K562 (cell line): ENCODE measurements around the gene LRRC59. TPM values are rescaled to one million over a fixed set of nuclear protein-coding genes. Genes with fewer than 3 reads are reported as not detected.

Experiments used
- ARID1B ChIP-seq: fragments of 450-650 bp; IDR thresholded peaks from 2 replicates; pipeline ENCODE4 v1.6.1; 2016; ENCODE audit warnings: antibody characterized with exemption, mild to moderate bottlenecking, inconsistent platforms
- BCOR ChIP-seq: fragments of 450-650 bp; IDR thresholded peaks from 2 replicates; pipeline ENCODE4 v1.6.1; 2016
- CXXC5 ChIP-seq: fragments of 250-450 bp; sonication (Bioruptor Pico); IDR thresholded peaks from 2 replicates; pipeline ENCODE4 v1.8.0; 2022; ENCODE audit warnings: inconsistent platforms, mild to moderate bottlenecking, moderate library complexity
- E2F8 ChIP-seq: fragments of 450-650 bp; IDR thresholded peaks from 2 replicates; pipeline ENCODE4 v1.7.1; 2018; ENCODE audit warnings: mild to moderate bottlenecking, low read depth; ENCODE audit not compliant: partially characterized antibody
- ETS1 ChIP-seq: conservative IDR thresholded peaks from 2 replicates; pipeline ENCODE4 v1.6.1; 2011; ENCODE audit warnings: low read depth, mild to moderate bottlenecking, low read length; ENCODE audit not compliant: control insufficient read depth
- ETV5 ChIP-seq: sonication (generic); formaldehyde crosslinking; IDR thresholded peaks from 2 replicates; pipeline ENCODE4 v1.4.0; 2020; ENCODE audit warnings: low read depth, mild to moderate bottlenecking, missing genetic modification reagents
- HNRNPUL1 ChIP-seq: fragments of 200-400 bp; formaldehyde crosslinking; IDR thresholded peaks from 2 replicates; pipeline ENCODE4 v1.6.1; 2017; ENCODE audit warnings: low read length
- ID3 ChIP-seq, 2 experiments: fragments of 250-450 bp in 1 of 2; fragments of 450-650 bp in 1 of 2; sonication (Bioruptor Pico) in 1 of 2; IDR thresholded peaks; 2 replicates each; pipeline versions ENCODE4 v1.6.1 to v1.8.0; 2016 to 2021; ENCODE audit warnings: mild to moderate bottlenecking in 2 of 2, moderate library complexity in 2 of 2, missing compliant biosample characterization in 1 of 2, missing genetic modification characterization in 1 of 2
- IRF9 ChIP-seq: fragments of 450-650 bp; IDR thresholded peaks from 2 replicates; pipeline ENCODE4 v1.6.1; 2016; ENCODE audit warnings: missing biosample characterization, missing genetic modification characterization
- MXI1 ChIP-seq: IDR thresholded peaks from 2 replicates; pipeline ENCODE4 v1.6.1; 2011; ENCODE audit warnings: low read depth, mild to moderate bottlenecking, improper control_type of control experiment, low read length
- SAFB ChIP-seq: fragments of 200-400 bp; formaldehyde crosslinking; IDR thresholded peaks from 2 replicates; pipeline ENCODE4 v1.6.1; 2017; ENCODE audit warnings: low read depth, low read length, borderline replicate concordance
- SOX6 ChIP-seq: fragments of 450-650 bp; IDR thresholded peaks from 2 replicates; pipeline ENCODE4 v1.6.1; 2014; ENCODE audit warnings: mild to moderate bottlenecking
- TEAD1 ChIP-seq, 2 experiments: fragments of 450-650 bp in 1 of 2; sonication (generic) in 1 of 2; formaldehyde crosslinking; IDR thresholded peaks; 2 replicates each; pipeline versions ENCODE4 v1.4.0 to v1.8.0; 2020 to 2022; ENCODE audit warnings: mild to moderate bottlenecking in 2 of 2, missing genetic modification reagents in 1 of 2
- ZC3H11A ChIP-seq: IDR thresholded peaks from 2 replicates; pipeline ENCODE4 v1.6.1; 2012; ENCODE audit warnings: low read depth, low read length, improper control_type of control experiment
- ZNF274 ChIP-seq: IDR thresholded peaks from 2 replicates; pipeline ENCODE4 v1.6.1; 2011; ENCODE audit warnings: low read depth, mild to moderate bottlenecking, low read length, moderate library complexity, borderline replicate concordance
- ZNF695 ChIP-seq: fragments of 450-650 bp; formaldehyde crosslinking; IDR thresholded peaks from 2 replicates; pipeline ENCODE4 v1.4.0; 2020; ENCODE audit warnings: mild to moderate bottlenecking, moderate library complexity
- polyA plus RNA-seq, 8 experiments: library from polyadenylated mRNA; depleted of rRNA in 4 of 8; stranded (reverse) in 5 of 8; unstranded in 3 of 8; fragments of >200 nt; fragmentation: Nextera tagmentation in 2 of 8; fragmentation: Illumina TruSeq in 1 of 8; extraction: Ambion mirVana in 2 of 8; extraction: Trizol in 1 of 8; gene quantifications; 2 replicates each; pipeline versions ENCODE4 v1.2.1 to v1.2.3, GENCODE V29; 2011 to 2014; ENCODE audit warnings: inconsistent platforms in 1 of 8, missing spikeins in 1 of 8
- total RNA-seq, 7 experiments: library from RNA; depleted of rRNA in 6 of 7; stranded (reverse); fragments of >200 nt in 6 of 7; fragmentation: Illumina TruSeq in 2 of 7; extraction: Trizol in 2 of 7; gene quantifications; 2 replicates each; pipeline versions ENCODE4 v1.2.1 to v1.2.3, GENCODE V29; 2011 to 2021; ENCODE audit warnings: low replicate concordance in 1 of 7
- TF ChIP-seq, protein P1 (sequence below), 2 experiments: IDR thresholded peaks in 1 of 2; conservative IDR thresholded peaks in 1 of 2; 2 replicates each; pipeline ENCODE4 v1.6.1; 2016; ENCODE audit warnings: low read depth in 2 of 2, mild to moderate bottlenecking in 1 of 2, missing compliant biosample characterization in 1 of 2, missing genetic modification characterization in 1 of 2, moderate library complexity in 1 of 2

The LRRC59 gene
- total and polyA plus RNA-seq, 9 of the 15 experiments (the other 6 are each of a cell fraction or from before 2014, with no cell fraction given) = 27.8 to 244 (median 154) TPM

DNA sequence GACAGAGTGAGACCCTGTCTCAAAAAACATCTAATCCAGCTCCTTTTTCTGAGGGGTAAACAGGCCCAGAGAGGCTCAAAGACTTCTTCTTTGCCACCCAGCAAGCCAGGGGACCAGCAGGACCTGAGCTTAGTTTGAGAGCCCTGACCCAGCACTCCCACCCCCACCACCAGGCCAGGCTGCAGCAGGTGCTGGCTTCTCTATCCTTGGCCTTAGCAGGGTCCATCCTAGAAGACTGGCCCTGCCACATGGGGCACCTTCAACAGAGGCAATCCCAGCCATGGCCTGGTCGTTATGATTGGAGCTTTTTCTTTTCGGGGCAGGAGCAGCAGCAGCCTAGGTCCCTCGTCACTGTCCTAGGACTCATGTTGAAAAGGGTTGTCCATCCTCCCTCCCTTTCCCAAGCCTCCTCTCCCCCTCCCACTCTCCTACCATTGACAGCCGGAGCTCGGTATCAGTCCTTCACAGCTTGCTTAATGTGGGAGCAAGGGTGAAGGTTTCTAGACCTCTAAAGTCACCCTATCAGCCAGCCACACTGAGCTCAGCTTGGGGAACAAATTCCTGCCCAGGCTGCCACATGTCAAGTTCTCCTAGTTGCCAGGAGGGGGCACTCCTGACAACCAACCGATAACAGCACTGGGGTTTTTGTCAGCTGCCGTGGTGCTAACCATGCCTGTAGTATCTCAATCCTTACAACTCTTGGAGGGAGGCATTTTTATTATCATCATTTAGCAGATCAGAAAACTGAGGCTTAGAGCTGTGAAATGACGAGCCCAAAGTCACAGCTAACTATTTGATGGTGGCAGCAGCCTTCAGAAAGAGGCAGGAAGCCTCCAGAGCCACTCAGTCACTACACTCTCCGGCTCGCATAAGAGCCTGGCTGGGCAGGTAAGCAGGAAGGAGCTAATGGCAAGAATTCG lies 35.5 kb downstream of the LRRC59 start (continued):
- TF ChIP-seq TEAD1 (CRISPR knock-in tag; IDR thresholded peaks at IDR 0.05) = peak; percentile 33 to 97; a peak in 2 of 4 replicates
- TF ChIP-seq ID3 (CRISPR knock-in tag; IDR thresholded peaks at IDR 0.05) = no peak
- 0 out of 2 replicates have a peak, but pooled peaks have one; percentile 26 for TF ChIP-seq ID3 (tag; IDR thresholded peaks at IDR 0.05)
- TF ChIP-seq ETV5 (CRISPR knock-in tag) = no peak
- no peak for TF ChIP-seq BCOR
- TF ChIP-seq, protein P1, sequence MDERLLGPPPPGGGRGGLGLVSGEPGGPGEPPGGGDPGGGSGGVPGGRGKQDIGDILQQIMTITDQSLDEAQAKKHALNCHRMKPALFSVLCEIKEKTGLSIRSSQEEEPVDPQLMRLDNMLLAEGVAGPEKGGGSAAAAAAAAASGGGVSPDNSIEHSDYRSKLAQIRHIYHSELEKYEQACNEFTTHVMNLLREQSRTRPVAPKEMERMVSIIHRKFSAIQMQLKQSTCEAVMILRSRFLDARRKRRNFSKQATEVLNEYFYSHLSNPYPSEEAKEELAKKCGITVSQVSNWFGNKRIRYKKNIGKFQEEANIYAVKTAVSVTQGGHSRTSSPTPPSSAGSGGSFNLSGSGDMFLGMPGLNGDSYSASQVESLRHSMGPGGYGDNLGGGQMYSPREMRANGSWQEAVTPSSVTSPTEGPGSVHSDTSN (CRISPR knock-in tag; IDR thresholded peaks at IDR 0.05; ENCODE audit: low read depth) = no peak
- TF ChIP-seq, protein P1 (tag; conservative IDR thresholded peaks at IDR 0.05; ENCODE audit: low read depth) = peak; percentile 38; the same call in 1 of the 2 replicates
- no peak for TF ChIP-seq SAFB
- TF ChIP-seq MXI1 = peak; percentile 79
- no peak for TF ChIP-seq ZC3H11A
- TF ChIP-seq IRF9 (tag) = no peak
- peak; percentile 31; the same call in 1 of the 2 replicates for TF ChIP-seq ETS1
- peak; percentile 57 for TF ChIP-seq SOX6
- TF ChIP-seq HNRNPUL1 = no peak
- no peak for TF ChIP-seq ZNF695
- peak; percentile 97 for TF ChIP-seq ARID1B
- peak; percentile 25; the same call in 1 of the 2 replicates for TF ChIP-seq CXXC5 (CRISPR knock-in tag)
- peak; percentile 34 for TF ChIP-seq E2F8
- TF ChIP-seq ZNF274 = no peak
